Stimulated activated naive CD4-positive, alpha-beta T cell treated with Interleukin-2 at 50 U/mL for 16 hours (primary cell): ENCODE data around the gene MUC6.

Experiments
- DNase-seq: peaks from one replicate; lab custom pipeline; 2025; lab: John Stamatoyannopoulos, UW

The MUC6 gene

GRCh38 chr11:1009371-1009770 lies 27.1 kb downstream of the MUC6 start:
- DNase-seq = no peak

GRCh38 chr11:1008803-1009145 lies 27.7 kb downstream of the MUC6 start:
- no peak for DNase-seq

- DNase-seq = no peak
Observed at GRCh38 chr11:1008001-1008802, 28.3 kb downstream of the MUC6 start.

- DNase-seq = no peak
Observed at GRCh38 chr11:1007279-1007678, 29.2 kb downstream of the MUC6 start.

GRCh38 chr11:1006762-1007161 lies 29.8 kb downstream of the MUC6 start:
- DNase-seq = no peak

- no peak for DNase-seq
Observed at GRCh38 chr11:1005928-1006327, 30.6 kb downstream of the MUC6 start.

- DNase-seq = no peak
Observed at GRCh38 chr11:1003159-1003558, 33.4 kb downstream of the MUC6 start.

- DNase-seq = no peak
Observed at GRCh38 chr11:1002406-1002984, 34.0 kb downstream of the MUC6 start.

GRCh38 chr11:1001617-1002405 lies 34.7 kb downstream of the MUC6 start:
- DNase-seq = no peak

- no peak for DNase-seq
Observed at GRCh38 chr11:1000357-1001278, 35.9 kb downstream of the MUC6 start.

GRCh38 chr11:999009-999408 lies 37.5 kb downstream of the MUC6 start:
- no peak for DNase-seq

- no peak for DNase-seq
Observed at GRCh38 chr11:997907-998306, 38.6 kb downstream of the MUC6 start.

- no peak for DNase-seq
Observed at GRCh38 chr11:996681-997080, 39.8 kb downstream of the MUC6 start.

GRCh38 chr11:995752-996420 lies 40.6 kb downstream of the MUC6 start:
- no peak for DNase-seq

- no peak for DNase-seq
Observed at GRCh38 chr11:995044-995751, 41.3 kb downstream of the MUC6 start.

GRCh38 chr11:993632-994167 lies 42.8 kb downstream of the MUC6 start:
- no peak for DNase-seq

- no peak for DNase-seq
Observed at GRCh38 chr11:992577-992976, 43.9 kb downstream of the MUC6 start.

- no peak for DNase-seq
Observed at GRCh38 chr11:991711-992307, 44.7 kb downstream of the MUC6 start.

- no peak for DNase-seq
Observed at GRCh38 chr11:991034-991433, 45.5 kb downstream of the MUC6 start.

GRCh38 chr11:990101-990500 lies 46.4 kb downstream of the MUC6 start:
- DNase-seq = no peak
